ENCODE results near the gene SOHLH1. TPM values are rescaled to one million over a fixed set of nuclear protein-coding genes. Genes with fewer than 3 reads are reported as not detected.

The SOHLH1 gene
- polyA plus RNA-seq, 1 of the 3 experiments (the other 2 are of a cell fraction): not detected

DNA sequence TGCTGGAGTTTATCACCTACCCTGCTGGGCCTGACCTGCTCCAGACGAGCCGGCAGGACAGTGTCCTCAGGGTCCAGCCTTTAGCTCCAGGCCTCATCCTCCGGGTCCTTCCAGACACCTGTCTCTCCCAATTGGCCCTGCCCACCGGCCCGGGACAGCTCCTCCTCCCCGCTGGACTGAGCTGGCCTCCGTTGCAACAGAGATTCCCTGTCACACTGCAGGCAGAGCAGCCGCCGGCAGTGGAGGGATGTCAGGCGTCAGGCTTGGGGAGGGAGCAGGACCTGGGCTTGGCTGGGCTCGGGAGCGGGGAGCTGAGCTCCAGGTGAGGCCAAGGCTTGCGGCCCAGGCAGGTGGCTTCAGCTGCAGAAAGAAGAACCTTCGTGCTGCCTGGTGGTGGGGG, 4.4 kb upstream of the SOHLH1 start:
- H3K4me3 ChIP-seq (ENCODE audit: low read depth in 2 of 2, low read length in 1 of 2): no peak overlapping the region
- no peaks in the 10 kb centered on the region for H3K9me2 ChIP-seq
- H3K36me3 ChIP-seq (replicated peaks in 1 of 2; ENCODE audit: control insufficient read depth in 1 of 2, insufficient read depth in 2 of 2, low read length in 1 of 2): no peaks in the 10 kb centered on the region
- no peak overlapping the region for H3K9ac ChIP-seq
- peaks cover 0 to 39% of the 10 kb centered on the region in 2 experiments; a peak in 1 of 4 replicates for H3K4me1 ChIP-seq (ENCODE audit: control insufficient read depth in 1 of 2, insufficient read depth in 2 of 2, low read depth in 1 of 2, low read length in 1 of 2)
- TF ChIP-seq REST (IDR thresholded peaks at IDR 0.05; ENCODE audit: low read depth, low read length) (no peak), FOSL2 (IDR thresholded peaks at IDR 0.05; ENCODE audit: borderline replicate concordance, low read depth) (no peak), USF2 (IDR thresholded peaks at IDR 0.05; ENCODE audit: borderline replicate concordance, low read depth, low read length) (no peak)
- H3K27ac ChIP-seq (ENCODE audit: low read depth in 2 of 2, low read length in 1 of 2): no peak overlapping the region
- WGBS (ENCODE audit: low lambda C conversion rate): 64% methylated on average over 10 of the region's 14 CpGs
- ChIA-PET POLR2A (no interaction called here), CTCF (interaction anchor here (0.9 to 4.3 kb wide), 5 partner anchors 10 to 419 kb away, joined by 3 to 32 read pairs (median 6); no protein-coding TSS in a partner anchor)
- H4K20me1 ChIP-seq (ENCODE audit: insufficient read depth): no peaks in the 10 kb centered on the region
- no peak for DNase-seq
- H3F3A ChIP-seq (replicated peaks; ENCODE audit: insufficient read depth): no peaks in the 10 kb centered on the region
- H2AFZ ChIP-seq (ENCODE audit: low read depth): no peak overlapping the region
- no peaks in the 10 kb centered on the region for H3K27me3 ChIP-seq (ENCODE audit: insufficient read depth)
- no peaks in the 10 kb centered on the region for H3K9me3 ChIP-seq
- H3K4me2 ChIP-seq: no peak overlapping the region
- no peaks in the 10 kb centered on the region for H3K79me2 ChIP-seq (ENCODE audit: insufficient read depth)

DNA sequence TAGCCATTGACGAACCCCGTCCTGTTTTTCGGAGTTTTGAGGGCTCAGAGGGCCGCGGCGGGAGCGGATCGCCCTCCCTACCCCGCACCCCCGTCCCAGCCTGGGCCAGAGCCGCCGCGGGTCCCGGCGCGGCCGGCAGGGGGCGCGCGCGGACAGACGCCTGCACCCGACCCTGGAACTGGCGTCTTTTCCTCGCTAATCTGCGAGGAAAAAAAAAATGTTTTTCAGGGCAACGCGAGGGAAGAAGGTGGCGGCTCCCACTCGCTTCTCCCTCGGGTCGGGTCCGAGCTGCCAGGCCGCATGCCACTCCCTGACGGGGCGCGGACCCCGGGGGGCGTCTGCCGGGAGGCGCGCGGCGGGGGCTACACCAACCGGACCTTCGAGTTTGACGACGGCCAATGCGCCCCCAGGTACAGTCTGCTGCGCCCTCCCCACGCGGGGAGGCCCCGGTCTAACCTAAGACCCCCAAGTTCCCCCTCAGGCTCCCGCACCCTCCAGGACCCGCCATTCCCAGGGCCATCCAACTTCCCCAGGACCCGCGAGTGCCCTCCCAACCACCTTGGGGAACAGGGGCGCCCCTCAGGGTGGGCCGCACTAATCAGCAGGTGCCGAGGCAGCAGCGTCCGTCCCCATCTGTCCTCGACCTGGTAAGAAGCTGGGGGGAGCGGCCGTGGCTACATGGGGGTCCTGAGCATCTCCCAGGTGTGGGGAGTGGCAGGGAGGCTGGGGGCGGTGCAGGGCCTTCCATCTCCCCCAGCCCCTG, 2.9 kb upstream of the SOHLH1 start, which contains the start of gene KCNT1:
Gene KCNT1, plus strand, starts transcription at position 227 of the 763 bp plus-strand sequence. Its CDS starts 74 bp downstream, at position 301.
- no peak within 1 kb of the TSS for H2AFZ ChIP-seq (ENCODE audit: low read depth)
- H3K9me2 ChIP-seq: no peaks in the 10 kb centered on the region
- POLR2A ChIA-PET: no interaction called here
- TF ChIP-seq IRF3 (IDR thresholded peaks at IDR 0.05; ENCODE audit: low read depth, low read length) (no peak), SMC3 (IDR thresholded peaks at IDR 0.05; ENCODE audit: low read depth, low read length) (peak; percentile 33; the same call in 1 of the 2 replicates), RAD21 (IDR thresholded peaks at IDR 0.05; ENCODE audit: low read length) (peak; percentile 68)
- TF ChIP-seq, protein P1, sequence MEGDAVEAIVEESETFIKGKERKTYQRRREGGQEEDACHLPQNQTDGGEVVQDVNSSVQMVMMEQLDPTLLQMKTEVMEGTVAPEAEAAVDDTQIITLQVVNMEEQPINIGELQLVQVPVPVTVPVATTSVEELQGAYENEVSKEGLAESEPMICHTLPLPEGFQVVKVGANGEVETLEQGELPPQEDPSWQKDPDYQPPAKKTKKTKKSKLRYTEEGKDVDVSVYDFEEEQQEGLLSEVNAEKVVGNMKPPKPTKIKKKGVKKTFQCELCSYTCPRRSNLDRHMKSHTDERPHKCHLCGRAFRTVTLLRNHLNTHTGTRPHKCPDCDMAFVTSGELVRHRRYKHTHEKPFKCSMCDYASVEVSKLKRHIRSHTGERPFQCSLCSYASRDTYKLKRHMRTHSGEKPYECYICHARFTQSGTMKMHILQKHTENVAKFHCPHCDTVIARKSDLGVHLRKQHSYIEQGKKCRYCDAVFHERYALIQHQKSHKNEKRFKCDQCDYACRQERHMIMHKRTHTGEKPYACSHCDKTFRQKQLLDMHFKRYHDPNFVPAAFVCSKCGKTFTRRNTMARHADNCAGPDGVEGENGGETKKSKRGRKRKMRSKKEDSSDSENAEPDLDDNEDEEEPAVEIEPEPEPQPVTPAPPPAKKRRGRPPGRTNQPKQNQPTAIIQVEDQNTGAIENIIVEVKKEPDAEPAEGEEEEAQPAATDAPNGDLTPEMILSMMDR (IDR thresholded peaks at IDR 0.05): peak; percentile 66
- H3K4me3 ChIP-seq (ENCODE audit: low read depth in 2 of 2, low read length in 1 of 2): peak within 1 kb of the TSS in 1 of 2 experiments; percentile 30; a peak in 2 of 4 replicates
- H3F3A ChIP-seq (replicated peaks; ENCODE audit: insufficient read depth): no peaks in the 10 kb centered on the region
- WGBS (ENCODE audit: low lambda C conversion rate): 54% methylated on average over 5 of the region's 66 CpGs
- CTCF ChIA-PET: interaction anchor here (0.6 to 4.3 kb wide), 22 partner anchors 9 to 252 kb away, joined by 3 to 32 read pairs (median 4); no protein-coding TSS in a partner anchor
- DNase-seq: peak; percentile 99
- H3K27me3 ChIP-seq (ENCODE audit: insufficient read depth): no peaks in the 10 kb centered on the region
- H3K9ac ChIP-seq: no peak within 1 kb of the TSS
- H3K4me1 ChIP-seq (ENCODE audit: control insufficient read depth in 1 of 2, insufficient read depth in 2 of 2, low read depth in 1 of 2, low read length in 1 of 2): peaks cover 0 to 30% of the 10 kb centered on the region in 2 experiments; a peak in 1 of 4 replicates
- H4K20me1 ChIP-seq (ENCODE audit: insufficient read depth): no peaks in the 10 kb centered on the region
- no peaks in the 10 kb centered on the region for H3K79me2 ChIP-seq (ENCODE audit: insufficient read depth)
- no peaks in the 10 kb centered on the region for H3K36me3 ChIP-seq (replicated peaks in 1 of 2; ENCODE audit: control insufficient read depth in 1 of 2, insufficient read depth in 2 of 2, low read length in 1 of 2)
- H3K27ac ChIP-seq (ENCODE audit: low read depth in 2 of 2, low read length in 1 of 2): no peak within 1 kb of the TSS; a peak in 1 of 4 replicates
- peak within 1 kb of the TSS; percentile 37; the same call in 1 of the 2 replicates for H3K4me2 ChIP-seq
- H3K9me3 ChIP-seq: no peaks in the 10 kb centered on the region

Measured in SK-N-SH (cell line).